ENCODE results near the gene KAT6B.

- TF ChIP-seq CTCF (tag by site-specific recombination; IDR thresholded peaks at IDR 0.05) (no peak), GLIS2 (tag by site-specific recombination; IDR thresholded peaks at IDR 0.05) (no peak), ZSCAN18 (tag by site-specific recombination; IDR thresholded peaks at IDR 0.05) (no peak), YY1 (tag by site-specific recombination; IDR thresholded peaks at IDR 0.05) (no peak), ZNF341 (tag by site-specific recombination; IDR thresholded peaks at IDR 0.05; ENCODE audit: low read depth) (no peak), ATF2 (tag by site-specific recombination; IDR thresholded peaks at IDR 0.05; ENCODE audit: low read depth) (no peak), ZNF585B (tag by site-specific recombination; IDR thresholded peaks at IDR 0.05) (no peak), ZNF112 (tag by site-specific recombination; IDR thresholded peaks at IDR 0.05) (no peak), ZNF366 (tag by site-specific recombination; conservative IDR thresholded peaks at IDR 0.05) (no peak), ZNF404 (tag by site-specific recombination; IDR thresholded peaks at IDR 0.05) (no peak), ZNF311 (tag by site-specific recombination; IDR thresholded peaks at IDR 0.05; ENCODE audit: borderline replicate concordance) (no peak), ZNF398 (tag by site-specific recombination; IDR thresholded peaks at IDR 0.05) (no peak), ZNF544 (tag by site-specific recombination; IDR thresholded peaks at IDR 0.05) (no peak)
These were observed 130.2 kb downstream of the KAT6B start for GRCh38 chr10:74956555-74957111.

All from HEK293 (cell line).